HG03342 (cell line): ENCODE results near the gene CCDC73.
"Not testable (repeated sequence)": the region's sequence is repeated elsewhere in the genome, so short reads cannot be mapped to it uniquely, and the experiment has no call there.

Experiments used
- ATAC-seq: cut with Tn5 transposase; IDR thresholded peaks from one replicate; pipeline ENCODE4 v1.9.1; 2021; ENCODE audit warnings: mild to moderate bottlenecking, moderate library complexity; ENCODE audit not compliant: unreplicated experiment

Gene CCDC73

GRCh38 chr11:32809313-32809712 lies 14.9 kb upstream of the CCDC73 start:
- ATAC-seq, result peak; percentile 98

- no peak for ATAC-seq
Measured at GRCh38 chr11:32796425-32796824, 2.0 kb upstream of the CCDC73 start.

GRCh38 chr11:32792948-32793475 lies 1.4 kb downstream of the CCDC73 start:
- ATAC-seq, result peak; percentile 69

- ATAC-seq, result no peak
Measured at GRCh38 chr11:32792111-32792947, 2.1 kb downstream of the CCDC73 start.

- no peak for ATAC-seq
Measured at GRCh38 chr11:32790916-32791315, 3.5 kb downstream of the CCDC73 start.

- ATAC-seq, result no peak
Measured at GRCh38 chr11:32786811-32787210, 7.7 kb downstream of the CCDC73 start.

GRCh38 chr11:32785262-32785661 lies 9.2 kb downstream of the CCDC73 start:
- no peak for ATAC-seq

- ATAC-seq, result no peak
Measured at GRCh38 chr11:32781721-32782120, 12.7 kb downstream of the CCDC73 start.

- not testable (repeated sequence) for ATAC-seq
Measured at GRCh38 chr11:32780839-32781238, 13.6 kb downstream of the CCDC73 start.

- no peak for ATAC-seq
Measured at GRCh38 chr11:32779136-32779535, 15.3 kb downstream of the CCDC73 start.

- ATAC-seq, result no peak
Measured at GRCh38 chr11:32775908-32776307, 18.6 kb downstream of the CCDC73 start.

GRCh38 chr11:32774081-32774480 lies 20.4 kb downstream of the CCDC73 start:
- no peak for ATAC-seq

GRCh38 chr11:32772731-32773130 lies 21.7 kb downstream of the CCDC73 start:
- ATAC-seq, result no peak

GRCh38 chr11:32761774-32762173 lies 32.7 kb downstream of the CCDC73 start:
- ATAC-seq, result not testable (repeated sequence)

GRCh38 chr11:32758291-32758690 lies 36.2 kb downstream of the CCDC73 start:
- no peak for ATAC-seq

GRCh38 chr11:32753181-32753580 lies 41.3 kb downstream of the CCDC73 start:
- ATAC-seq, result not testable (repeated sequence)

GRCh38 chr11:32752001-32752400 lies 42.5 kb downstream of the CCDC73 start:
- ATAC-seq, result no peak

- ATAC-seq, result no peak
Measured at GRCh38 chr11:32751381-32751780, 43.1 kb downstream of the CCDC73 start.

- no peak for ATAC-seq
Measured at GRCh38 chr11:32729976-32730375, 64.5 kb downstream of the CCDC73 start.

GRCh38 chr11:32723332-32723731 lies 71.1 kb downstream of the CCDC73 start:
- ATAC-seq, result no peak

GRCh38 chr11:32722255-32722654 lies 72.2 kb downstream of the CCDC73 start:
- no peak for ATAC-seq

- ATAC-seq, result no peak
Measured at GRCh38 chr11:32713496-32713895, 81.0 kb downstream of the CCDC73 start.
